GM18502 (cell line): ENCODE results near the gene METAP2.

Source experiments
- ATAC-seq: cut with Tn5 transposase; IDR thresholded peaks from one replicate; pipeline ENCODE4 v1.9.1; 2021; ENCODE audit warnings: mild to moderate bottlenecking; ENCODE audit not compliant: unreplicated experiment, poor library complexity

METAP2 gene

DNA sequence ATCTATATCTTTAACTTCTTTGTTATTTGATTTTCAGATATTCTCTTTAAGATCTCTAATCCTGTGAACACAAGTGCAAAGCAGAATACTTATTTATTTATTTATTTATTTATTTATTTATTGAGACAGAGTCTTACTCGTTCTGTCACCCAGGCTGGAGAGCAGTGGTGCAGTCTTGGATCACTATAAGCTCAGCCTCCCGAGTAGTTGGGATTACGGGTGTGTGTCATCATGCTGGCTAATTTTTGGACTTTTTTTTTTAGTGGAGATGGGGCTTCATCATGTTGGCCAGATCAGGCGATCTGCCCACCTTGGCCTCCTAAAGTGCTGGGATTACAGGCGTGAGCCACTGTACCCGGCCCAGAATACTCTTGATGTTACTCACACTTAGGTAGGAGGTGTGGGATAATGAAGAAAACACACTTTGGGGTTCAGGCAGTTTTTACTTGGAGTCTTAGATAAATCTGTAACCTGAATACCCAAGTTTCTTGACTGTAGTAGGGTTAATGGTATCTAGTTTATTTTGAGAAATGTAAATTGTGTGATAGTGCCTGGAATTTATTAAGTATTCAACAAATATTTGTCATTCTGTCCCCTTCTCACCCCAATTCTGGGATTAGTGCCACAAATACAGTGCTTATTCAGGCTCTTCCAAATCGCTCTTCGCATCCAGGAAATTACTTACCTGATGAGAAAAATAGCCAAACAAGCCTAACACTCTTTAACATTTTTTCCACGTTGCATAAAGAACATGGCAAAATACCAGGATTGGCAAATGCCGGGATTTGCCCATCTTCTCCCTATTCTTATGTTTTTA lies 33.0 kb downstream of the METAP2 start:
- ATAC-seq, result no peak

DNA sequence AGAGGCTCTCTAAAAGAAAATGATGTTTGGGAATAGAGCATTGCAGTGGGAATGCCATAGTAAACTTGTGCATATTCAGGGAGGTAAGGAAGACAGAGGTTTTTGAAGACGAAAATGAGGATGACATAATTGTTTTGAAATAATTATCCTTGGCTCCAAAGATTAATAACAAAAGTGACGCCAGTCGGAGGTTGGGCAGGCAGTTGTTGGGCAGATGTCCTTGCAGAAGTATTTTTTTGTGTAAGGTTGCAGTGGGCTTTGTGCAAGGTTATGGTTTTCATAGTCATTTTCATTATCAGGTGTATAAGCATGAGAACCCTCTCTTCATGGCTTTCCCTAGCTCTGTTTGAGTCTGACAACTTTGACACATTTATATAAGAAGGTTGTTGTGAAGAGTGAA lies 35.3 kb downstream of the METAP2 start:
- no peak for ATAC-seq

DNA sequence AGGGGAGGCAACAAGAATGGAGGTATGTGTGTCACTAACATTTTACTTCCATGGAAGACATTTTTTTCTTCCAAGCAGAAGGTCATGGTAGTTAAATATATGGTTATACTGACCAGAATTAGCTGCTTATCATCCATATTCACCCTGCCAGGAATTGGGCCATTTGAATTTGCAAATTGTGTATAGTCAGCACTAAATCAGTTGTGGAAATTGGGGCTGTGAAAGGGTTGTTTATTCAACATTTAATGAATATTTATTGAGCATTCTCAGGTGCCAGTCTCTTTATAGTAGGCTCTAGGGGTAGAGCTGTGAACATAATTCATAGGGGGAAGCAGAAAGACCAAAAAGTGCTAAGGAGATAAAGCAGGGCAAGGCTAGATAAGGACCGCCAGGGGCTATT lies 38.0 kb downstream of the METAP2 start:
- no peak for ATAC-seq

DNA sequence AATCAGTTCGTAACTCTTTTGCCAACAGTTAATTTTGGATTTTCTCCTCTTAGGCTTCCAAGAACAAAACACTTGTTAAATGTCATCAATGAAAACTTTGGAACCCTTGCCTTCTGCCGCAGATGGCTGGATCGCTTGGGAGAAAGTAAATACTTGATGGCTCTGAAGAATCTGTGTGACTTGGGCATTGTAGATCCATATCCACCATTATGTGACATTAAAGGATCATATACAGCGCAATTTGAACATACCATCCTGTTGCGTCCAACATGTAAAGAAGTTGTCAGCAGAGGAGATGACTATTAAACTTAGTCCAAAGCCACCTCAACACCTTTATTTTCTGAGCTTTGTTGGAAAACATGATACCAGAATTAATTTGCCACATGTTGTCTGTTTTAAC lies 39.6 kb downstream of the METAP2 start:
- no peak for ATAC-seq

DNA sequence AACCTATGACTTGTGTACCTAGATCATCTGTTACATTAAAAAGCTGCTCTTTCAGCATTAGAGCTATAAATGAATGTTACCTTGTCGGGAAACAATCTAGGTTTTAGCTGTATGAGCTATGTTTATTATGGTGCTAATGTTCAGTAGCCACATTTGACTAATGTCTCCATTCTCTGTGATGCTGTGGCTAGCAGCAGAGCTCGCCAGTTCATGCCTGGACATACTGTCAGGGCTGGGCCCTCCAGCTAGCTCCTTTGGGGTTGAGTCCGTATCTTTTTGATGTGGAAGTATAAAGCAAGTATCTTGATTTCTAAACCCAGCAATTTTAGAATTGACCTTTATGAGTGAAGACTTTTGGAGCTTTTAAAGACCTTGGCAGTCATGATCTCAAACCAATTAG lies 41.2 kb downstream of the METAP2 start:
- no peak for ATAC-seq

DNA sequence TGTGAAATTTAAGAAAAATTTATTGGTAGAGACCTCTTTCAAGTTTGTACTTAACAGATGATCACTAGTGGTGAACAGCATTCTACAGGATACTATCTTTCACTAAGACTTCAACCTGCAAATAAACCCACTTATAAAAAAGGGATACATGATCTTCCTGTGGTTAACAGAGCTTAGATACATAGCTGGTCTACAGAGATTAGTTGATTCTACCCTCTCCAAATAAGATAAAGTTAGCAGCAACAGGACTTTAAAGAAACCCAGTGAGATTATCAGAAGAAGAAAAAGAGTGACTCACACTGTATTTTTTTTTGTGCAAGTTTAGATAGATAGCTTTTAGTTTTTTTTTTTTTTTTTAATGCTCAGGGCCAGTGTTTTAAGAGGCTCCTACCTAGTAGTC lies 42.8 kb downstream of the METAP2 start:
- ATAC-seq, result no peak

- no peak for ATAC-seq
Observed at GRCh38 chr12:95517246-95517645, 43.3 kb downstream of the METAP2 start.

GRCh38 chr12:95518944-95519343 lies 45.0 kb downstream of the METAP2 start:
- ATAC-seq, result no peak

GRCh38 chr12:95520816-95521215 lies 46.9 kb downstream of the METAP2 start:
- no peak for ATAC-seq

DNA sequence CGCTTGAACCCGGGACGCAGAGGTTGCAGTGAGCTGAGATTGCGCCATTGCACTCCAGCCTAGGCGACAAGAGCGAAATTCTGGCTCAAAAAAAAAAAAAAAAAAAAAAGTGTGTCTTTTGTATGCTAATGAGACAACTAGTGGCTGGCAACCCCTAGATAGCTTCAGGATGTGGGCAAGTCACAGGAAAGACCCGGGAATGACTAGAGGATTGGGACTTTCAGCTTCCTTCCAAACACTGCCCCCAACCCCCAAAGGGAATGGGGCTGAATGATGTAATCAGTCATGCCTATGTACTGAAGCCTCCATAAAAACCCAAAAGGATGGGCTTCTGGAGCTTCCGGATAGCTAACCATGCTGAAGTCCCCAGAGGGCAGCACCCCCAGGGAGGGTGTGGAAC lies 48.7 kb downstream of the METAP2 start:
- no peak for ATAC-seq

DNA sequence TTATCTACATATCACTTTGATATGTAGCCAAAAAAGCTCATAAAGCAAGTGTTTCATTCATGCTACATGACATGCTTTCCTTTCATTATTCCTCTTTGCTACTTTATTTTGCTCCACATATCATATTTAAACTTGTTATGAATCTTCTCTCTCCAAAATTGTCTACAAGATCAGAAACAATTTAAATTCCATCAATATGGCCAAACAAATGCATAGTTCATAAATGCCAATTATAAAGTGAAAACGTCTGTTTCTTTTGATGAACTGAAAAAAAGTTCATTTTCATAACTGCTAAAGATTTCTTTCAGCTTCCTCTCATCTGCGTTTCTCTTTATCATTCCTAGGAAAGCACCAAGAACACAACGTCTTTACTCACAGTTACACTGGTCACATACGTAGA lies 54.5 kb downstream of the METAP2 start:
- no peak for ATAC-seq

DNA sequence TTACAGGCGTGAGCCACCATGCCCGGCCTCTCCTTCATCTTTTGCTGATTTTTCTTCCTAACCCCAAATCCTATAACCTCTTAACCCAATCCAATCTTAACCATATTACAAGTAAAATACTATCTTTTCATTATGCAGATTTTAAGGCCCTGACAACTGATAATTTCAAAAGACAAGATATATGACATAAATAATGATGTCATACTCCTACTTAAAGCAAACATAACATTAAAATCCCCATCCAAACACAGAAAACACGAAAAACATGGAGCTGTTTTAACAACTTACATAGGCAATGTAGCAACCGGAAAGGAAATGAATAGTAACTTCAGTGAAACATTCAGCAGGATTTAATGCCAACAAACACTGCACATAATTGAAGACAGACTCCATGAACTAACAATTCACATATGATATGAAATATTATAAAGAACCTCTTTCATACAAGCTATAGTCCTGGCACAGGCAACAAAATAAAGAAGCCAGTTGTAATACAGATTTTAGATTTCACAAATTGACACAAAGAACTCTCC lies 55.8 kb downstream of the METAP2 start:
- ATAC-seq, result no peak

DNA sequence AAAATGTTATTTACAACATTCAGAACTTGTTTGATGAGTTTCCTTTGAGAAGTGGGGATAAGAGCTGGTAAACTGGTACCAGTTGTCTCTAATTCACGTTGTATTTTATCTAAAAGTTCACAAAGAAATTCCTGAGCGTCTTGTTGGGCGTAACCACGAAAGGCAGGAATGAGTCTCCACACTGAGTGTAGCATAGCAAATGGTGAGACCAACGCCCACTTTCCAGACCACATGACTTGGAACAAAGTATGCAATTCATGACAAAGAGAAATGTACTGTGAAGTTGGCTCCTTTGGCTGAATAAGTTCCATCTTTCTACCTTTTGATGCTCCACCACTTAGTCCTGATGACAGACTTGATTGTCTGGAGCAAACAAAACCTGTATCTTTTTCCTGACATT lies 58.9 kb downstream of the METAP2 start:
- no peak for ATAC-seq

- ATAC-seq, result no peak
Observed at GRCh38 chr12:95533985-95534384, 60.0 kb downstream of the METAP2 start.

DNA sequence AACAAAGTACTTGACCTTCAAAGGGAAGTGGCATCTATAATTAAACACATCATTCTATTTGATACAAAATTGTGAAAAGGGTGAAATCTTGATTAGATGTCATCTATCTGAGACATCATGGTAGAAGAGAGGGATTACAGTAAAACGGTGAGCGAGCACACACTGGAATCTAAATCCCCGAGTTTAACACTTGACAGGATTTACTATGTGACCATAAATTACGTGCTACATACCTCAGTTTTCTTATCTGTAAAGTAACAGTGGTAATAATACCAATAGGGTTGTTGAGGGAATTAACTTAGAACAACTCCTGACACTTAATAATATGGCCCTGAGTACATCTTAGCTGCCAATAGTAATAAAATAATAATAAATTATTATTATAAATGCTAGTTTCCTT lies 64.1 kb downstream of the METAP2 start:
- no peak for ATAC-seq

DNA sequence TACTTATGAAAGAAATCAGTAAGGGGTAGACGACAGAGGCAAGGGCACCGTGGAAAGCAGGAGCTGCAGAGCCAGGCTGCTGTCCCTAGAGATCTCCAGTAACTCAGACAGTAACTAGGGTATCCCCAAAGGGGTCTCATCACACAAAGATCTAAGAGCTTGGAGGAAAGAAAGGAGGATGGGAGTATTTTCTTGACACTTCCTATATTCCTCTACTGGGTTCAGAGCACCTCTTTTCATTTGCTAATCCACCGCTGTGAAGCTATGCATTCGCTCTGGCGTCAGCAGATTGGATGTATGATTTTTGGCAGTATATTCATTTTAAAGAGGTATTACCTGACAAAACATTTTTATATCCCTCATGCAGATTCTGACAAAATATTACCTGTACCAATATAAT lies 64.7 kb downstream of the METAP2 start:
- no peak for ATAC-seq

- no peak for ATAC-seq
Observed at GRCh38 chr12:95541436-95541835, 67.5 kb downstream of the METAP2 start.

DNA sequence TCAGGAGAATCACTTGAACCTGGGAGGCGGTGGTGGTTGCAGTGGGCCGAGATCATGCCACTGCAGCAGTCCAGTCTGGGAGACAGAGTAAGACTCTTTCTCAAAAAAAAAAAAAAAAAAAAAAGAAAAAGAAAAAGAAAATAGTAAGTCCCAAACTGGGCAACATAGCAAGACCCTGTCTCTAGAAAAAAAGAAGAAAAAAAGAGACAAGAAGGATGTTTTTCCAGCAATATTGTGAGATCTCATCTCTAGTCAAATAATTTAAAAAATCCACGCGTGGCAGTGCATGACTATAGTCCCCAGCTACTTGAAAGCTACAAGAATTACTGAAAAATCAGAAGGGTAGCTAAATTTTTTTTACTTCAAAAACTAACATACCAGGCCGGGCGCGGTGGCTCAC lies 69.4 kb downstream of the METAP2 start:
- ATAC-seq, result no peak

DNA sequence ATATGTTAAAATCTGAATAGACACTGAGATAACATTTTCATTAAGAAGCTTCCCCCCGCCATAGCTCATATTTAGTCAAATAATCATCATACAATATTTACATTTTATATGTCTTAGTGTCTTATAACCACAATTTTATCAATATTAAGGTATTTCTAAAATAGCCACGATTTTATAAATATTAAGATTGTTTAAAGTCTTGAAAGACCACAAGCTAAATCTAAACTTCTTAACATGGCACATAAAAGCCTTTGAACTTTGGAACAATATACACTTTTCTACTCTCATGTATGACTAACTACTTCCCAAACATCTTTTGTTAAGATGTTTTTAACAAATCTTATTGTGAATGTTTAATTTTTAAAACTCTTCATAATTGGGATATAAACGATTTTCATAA lies 70.8 kb downstream of the METAP2 start:
- ATAC-seq, result no peak

- ATAC-seq, result no peak
Observed at GRCh38 chr12:95545303-95545702, 71.4 kb downstream of the METAP2 start.

- no peak for ATAC-seq
Observed at GRCh38 chr12:95545731-95546490, 72.0 kb downstream of the METAP2 start.

DNA sequence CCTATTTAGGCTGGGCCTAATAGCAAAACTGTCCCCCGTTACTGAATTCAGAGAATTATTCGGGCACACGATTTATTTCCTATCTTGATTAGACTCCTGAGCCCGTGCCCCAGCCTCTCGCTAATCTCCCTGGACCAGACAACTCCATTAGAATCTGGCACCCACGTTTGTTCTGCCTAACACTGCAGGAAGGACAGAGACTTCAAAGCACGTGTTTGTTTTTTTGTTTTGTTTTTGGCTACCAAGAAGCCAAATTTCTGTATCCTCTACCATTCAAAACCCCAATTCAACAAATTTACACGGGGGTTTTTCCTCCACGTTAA lies 72.5 kb downstream of the METAP2 start:
- ATAC-seq, result no peak
